Adipose tissue (tissue), 3 donors: ENCODE results near the gene MYPOP. TPM values are rescaled to one million over a fixed set of nuclear protein-coding genes. Genes with fewer than 3 reads are reported as not detected.
"Not testable (repeated sequence)": the region's sequence is repeated elsewhere in the genome, so short reads cannot be mapped to it uniquely, and the experiment has no call there.

Experiments used
- H3K27ac ChIP-seq: one replicate; pipeline ENCODE4 v1.5.1; 2013; ENCODE audit warnings: low read depth, low read length
- WGBS, 3 donors: extraction: QIAGEN DNeasy Blood & Tissue Kit; methylation state at CpG; one replicate each; pipeline ENCODE4 v1.1.7; 2013; 5-methylcytosine and 5-hydroxymethylcytosine counted together
- polyA plus RNA-seq, 3 donors: library from polyadenylated mRNA; stranded (reverse); fragments of 200-250 nt; gene quantifications; one replicate each; pipeline ENCODE4 v1.2.3, GENCODE V29; 2013
- donor health status: healthy with polysubstance abuse.
- donor health status: Bipolar disorder and iron deficiency.
- donor health status: healthy.

The MYPOP gene
- polyA plus RNA-seq, 3 donors: 2.9 to 3.4 (median 3.4) TPM

DNA sequence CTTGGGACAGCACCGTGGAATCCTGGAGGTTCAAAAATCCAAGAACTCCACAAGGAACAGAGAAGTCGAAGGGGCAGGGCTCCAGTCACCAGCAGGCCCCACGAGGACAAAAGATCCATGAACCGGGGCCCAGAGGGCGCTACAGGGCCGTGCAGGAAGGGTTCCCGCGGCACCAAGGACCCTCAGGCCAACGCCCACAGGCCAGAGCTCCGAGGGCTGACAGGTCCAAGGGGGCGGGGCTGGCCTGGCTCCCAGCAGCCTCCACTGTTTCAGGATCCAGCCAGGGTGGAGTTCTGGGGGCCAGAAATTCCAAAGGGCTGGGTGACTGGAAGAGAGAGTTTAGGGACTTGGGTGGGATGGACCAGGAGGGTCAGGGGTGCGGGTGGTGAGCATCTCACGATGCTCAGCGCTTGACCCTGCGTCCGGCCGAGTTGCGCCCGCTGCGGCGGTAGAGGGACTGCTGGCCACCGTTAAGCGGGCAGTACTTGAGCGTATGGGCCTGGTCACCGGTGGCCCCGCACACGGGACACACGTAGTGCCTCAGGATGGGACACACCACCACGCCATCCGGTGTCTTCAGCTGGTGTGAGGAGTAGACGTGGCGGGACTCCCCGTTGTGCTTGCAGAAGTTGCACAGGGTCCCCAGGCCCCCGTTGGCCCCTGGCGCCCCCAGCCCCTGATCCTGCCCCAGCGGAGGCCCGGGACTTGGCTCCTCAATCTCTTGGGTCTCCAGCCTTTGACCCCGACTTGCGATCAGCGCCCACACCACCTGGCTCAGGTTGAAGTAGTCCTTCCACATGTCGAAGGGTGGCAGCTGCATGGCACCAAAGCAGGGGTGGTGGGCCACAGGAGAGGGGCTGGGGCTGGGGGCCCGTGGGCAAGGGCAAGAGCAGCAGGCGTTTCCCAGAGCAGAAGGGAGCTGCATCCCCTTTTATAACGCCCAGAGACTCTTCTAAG is 11.7 kb upstream of the MYPOP start, which contains the start of gene NANOS2:
Gene NANOS2 (minus strand): TSS at position 905 of the 957 bp plus-strand sequence. CDS start 85 bp downstream, at position 820.
- no peak within 1 kb of the TSS for H3K27ac ChIP-seq
- 56 to 64% (median 62%) methylated on average over 44 of the region's 44 CpGs for WGBS, 3 donors

DNA sequence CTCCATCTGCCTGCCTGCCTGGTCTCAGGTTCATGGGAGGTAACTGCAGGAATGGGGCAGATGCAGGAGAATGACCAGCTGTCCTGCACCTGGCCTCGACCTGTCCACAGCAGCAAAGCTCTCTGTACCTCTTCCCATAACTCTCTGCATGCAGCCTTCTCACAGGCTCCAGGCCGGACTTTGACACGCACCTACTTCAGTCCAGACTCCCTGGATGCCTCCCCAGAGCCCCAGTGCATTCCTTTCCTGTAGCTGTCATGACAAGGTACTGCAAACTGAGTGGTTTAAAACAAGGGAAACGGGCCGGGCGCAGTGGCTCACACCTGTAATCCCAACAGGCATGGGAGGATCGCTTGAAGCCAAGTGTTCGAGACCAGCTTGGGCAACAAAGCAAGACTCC is 8.9 kb upstream of the MYPOP start:
- H3K27ac ChIP-seq: no peak overlapping the region
- 62 to 77% (median 69%) methylated on average over 8 of the region's 8 CpGs for WGBS, 3 donors

DNA sequence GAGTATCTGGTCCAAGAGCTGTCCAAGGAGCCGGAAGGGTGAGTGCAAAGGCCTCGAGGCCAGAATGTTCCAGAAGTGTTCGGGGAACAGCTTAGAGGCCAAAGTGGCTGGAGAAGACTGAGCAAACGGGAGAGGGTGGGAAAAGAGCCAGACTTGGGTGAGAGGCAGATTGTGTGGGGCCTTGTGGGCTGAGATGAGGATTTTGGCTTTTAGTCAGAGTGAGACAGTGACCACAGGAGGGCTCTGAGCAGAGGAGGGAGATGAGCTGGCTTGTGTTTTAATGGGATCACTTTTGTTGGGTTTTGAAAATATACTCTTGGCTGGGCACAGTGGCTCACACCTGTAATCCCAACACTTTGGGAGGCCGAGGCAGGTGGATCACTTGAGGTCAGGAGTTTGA is 6.5 kb upstream of the MYPOP start:
- no peak overlapping the region for H3K27ac ChIP-seq
- WGBS, 3 donors: 66 to 78% (median 72%) methylated on average over 5 of the region's 5 CpGs

DNA sequence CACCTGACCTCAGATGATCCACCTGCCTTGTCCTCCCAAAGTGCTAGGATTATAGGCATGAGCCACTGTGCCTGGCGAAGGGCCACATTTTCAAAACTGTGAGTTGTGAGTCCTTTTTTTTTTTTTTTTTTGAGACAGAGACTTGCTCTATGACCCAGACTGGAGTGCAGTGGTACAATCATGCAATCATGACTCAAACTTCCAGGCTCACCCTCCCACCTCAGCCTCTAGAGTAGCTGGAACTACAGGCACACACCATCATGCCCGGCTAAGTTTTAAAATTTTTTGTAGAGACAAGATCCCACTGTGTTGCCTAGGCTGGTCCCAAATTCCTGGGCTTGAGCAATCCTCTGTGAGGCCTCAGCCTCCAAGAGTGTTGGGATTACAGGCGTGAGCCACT is 3.8 kb upstream of the MYPOP start:
- no peak overlapping the region for H3K27ac ChIP-seq
- WGBS, 3 donors: 81 to 90% (median 88%) methylated on average over 3 of the region's 3 CpGs

DNA sequence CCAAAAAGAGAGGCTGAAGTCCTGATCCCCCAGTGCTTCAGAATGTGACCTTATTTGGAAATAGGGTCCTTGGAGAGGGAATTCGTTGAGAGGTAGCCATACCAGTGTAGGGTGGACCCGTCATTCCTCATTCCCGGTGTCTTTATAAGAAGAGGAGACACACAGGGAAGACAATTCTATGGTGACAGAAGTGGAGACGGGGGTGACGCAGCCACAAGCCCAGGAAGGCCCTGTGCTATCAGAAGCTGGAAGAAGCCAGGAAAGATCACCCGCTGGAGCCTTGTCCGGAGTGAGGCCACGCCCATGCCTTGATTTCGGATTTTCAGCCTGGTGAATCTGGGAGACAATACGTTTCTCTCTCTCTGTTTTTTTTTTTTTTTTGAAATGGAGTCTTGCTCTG is 2.6 kb upstream of the MYPOP start:
- H3K27ac ChIP-seq: no peak overlapping the region
- 81 to 83% (median 81%) methylated on average over 10 of the region's 10 CpGs for WGBS, 3 donors

DNA sequence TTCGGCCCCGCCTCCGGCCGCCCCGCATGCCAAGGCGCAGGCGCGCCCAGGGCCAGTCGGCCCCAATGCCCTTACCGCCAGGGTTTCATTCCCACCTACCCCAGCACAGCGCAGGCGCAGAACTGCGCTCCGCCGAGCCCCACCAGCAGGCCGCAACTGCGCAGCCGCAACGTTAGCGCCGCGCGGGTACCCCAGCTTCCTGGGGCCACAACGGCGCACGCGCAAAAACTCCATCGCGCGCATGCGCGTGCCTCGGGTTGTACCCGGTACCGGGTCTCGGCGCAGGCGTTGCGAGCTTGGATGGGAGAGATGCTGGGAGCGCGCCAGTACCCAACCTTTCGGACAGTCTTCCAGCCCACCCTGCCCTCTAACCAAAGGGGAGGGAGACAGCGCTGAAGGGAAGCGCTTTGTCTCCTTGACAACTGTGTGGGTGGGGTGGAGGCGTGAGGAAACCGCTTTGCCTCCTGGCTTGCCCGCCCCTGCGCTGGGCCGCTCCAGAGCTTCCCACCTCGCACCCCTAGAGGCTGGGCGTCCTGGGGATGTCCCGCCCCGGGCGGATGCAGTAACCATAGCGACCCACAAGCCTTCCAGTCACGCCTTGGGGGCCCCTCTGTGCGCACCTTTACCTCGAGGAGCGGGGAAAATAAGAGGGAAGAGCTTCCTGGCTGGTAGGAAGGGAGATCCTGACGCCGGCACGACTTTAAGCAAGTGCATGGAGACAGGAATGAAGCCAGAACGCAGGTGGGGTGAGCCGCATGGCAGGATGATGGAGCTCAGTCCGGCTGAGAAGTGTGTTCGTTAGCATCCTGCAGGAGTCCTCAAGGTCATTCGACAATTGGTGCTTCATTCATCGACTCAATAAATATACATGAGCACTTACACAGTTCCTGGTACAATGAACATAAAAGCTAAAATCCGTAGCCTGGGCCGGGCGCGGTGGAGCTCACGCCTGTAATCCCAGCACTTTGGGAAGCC is 525 bp upstream of the MYPOP start:
- 1 to 2% (median 2%) methylated on average over 69 to 73 of the region's 73 CpGs for WGBS, 3 donors
- no peak overlapping the region for H3K27ac ChIP-seq

DNA sequence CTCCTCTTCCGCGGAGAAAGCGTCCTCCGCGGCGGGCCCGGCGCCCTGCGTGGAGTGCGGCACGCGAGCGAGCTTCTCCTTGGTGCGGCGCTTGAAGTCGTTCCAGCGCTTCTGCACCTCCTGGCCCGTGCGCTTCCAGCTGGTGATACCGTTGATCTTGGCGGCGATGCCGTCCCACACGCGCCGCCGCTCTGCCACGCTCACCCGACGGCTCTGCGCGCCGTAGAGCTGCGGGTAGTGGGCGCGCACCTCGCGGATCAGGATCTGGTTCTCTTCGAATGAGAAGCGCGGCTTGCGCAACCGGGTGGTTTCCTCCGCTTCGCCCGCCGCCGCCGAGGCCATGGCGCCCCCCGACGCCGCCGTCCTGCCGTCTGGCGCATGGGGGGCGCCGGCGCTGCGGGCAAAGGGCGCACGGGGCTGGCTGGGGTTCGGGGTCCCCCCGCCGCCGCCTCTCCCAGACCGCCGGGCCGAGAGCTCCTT is 941 bp downstream of the MYPOP start:
- H3K27ac ChIP-seq: no peak overlapping the region
- 7 to 13% (median 11%) methylated on average over 47 to 69 of the region's 69 CpGs for WGBS, 3 donors

DNA sequence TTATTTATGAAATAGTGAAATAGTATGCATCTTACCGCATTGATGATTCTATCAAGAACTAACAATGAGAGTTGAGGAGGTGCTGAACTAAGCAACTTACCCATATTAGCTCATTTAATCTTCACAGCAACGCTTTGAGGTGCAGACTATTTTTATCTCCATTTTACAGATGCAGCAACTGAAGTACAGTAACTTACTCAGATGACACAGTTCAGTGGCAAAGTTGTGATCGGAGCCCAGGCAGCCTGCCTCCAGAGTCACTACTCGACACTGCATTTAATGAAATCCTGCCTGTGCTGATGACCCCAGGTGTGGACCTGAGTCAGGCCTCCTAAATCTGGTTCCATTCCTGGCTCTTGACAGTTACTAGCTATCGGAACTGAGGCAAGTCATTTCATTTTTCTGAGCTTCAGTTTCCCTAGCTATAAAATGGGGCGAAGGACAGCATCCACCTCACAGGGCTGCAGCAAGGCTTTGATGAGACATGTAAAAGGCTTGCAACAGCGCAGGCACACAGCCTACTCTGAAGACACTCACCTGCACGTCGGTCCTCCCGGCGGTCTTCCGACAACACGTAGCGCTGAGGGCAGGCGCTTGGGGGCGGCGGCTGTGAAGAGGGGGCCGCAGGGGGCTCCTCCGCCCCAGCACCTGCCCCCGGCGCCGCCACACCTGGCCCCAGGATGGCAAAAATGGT is 1.5 kb downstream of the MYPOP start:
- 60 to 75% (median 70%) methylated on average over 22 of the region's 22 CpGs for WGBS, 3 donors

DNA sequence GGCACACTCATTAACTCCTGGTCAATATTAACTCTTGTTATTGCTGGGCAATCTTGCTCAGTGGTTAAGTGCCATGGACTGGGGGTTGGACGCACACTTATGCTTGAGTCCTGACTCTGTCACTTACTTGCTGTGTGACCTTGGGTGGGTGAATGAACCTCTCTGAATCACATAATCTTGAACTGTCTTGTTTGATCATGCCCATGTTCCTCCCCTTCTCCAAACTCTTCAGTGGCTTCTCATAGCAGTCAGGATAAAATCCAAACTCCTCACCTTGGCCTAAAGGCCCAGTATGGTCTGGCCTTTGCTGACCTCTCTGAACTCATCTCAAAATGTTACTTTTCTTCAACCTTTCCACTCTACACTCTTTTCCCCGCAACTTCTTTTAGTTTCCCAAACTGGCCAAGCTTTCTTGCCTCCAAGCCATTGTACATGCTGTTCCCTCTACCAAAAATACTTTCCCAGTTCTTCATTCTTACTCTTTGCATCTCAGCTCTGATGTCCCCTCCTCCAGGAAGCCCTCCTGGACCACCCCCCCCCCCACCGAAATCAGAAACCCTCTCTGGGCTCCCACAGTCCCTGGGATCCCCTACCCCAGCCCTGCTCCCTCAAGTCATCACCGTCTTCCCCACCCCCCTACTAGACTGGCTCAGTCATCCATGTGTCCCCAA is 2.4 kb downstream of the MYPOP start:
- no peak overlapping the region for H3K27ac ChIP-seq
- 88 to 98% (median 97%) methylated on average over 4 of the region's 4 CpGs for WGBS, 3 donors

More for the DNA sequence above, 1.5 kb downstream of the MYPOP start:
- no peak overlapping the region for H3K27ac ChIP-seq

DNA sequence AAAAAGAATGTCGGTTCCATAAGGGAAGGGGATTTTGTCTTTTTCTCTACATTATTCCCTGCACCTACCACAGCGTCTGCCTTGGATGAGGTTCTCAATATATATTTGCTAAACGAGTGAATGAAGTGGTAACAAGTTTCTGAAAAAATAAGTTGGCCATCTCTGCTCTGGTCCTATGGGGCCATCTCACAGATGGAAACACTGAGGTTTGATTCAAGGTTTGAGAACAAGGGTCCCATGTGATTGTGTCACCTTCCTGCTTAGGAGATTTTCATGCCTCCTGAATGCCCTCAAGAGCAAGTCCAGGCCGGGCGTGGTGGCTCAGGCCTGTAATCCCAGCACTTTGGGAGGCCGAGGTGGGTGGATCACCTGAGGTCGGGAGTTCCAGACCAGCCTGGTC is 3.2 kb downstream of the MYPOP start:
- WGBS, 3 donors: 87 to 93% (median 92%) methylated on average over 6 to 7 of the region's 7 CpGs
- H3K27ac ChIP-seq: no peak overlapping the region

DNA sequence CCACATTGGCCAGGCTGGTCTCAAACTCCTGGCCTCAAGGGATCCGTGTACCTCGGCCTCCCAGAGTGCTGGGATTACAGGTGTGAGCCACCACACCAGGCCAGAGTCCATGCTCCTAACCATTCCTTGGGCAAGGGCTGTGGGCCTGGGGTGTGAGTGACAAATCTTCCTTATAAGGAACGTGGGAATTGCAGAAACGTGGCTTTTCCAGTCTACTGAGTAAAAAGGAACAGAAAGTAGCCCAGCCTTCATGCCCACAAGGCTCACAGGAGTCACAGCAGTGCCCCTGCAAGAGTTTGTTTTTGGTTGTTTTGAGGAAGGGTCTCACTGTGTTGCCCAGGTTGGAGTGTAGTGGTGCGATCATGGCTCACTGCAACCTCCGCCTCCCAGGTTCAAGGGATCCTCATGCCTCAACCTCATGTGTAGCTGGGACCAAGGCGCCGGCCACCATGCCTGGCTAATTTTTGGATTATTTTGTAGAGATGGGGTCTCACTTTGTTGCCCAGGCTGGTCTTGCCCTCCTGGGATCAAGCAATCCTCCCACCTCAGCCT is 5.1 kb downstream of the MYPOP start:
- WGBS, 3 donors: 89 to 92% (median 92%) methylated on average over 8 of the region's 8 CpGs
- H3K27ac ChIP-seq: no peak overlapping the region

DNA sequence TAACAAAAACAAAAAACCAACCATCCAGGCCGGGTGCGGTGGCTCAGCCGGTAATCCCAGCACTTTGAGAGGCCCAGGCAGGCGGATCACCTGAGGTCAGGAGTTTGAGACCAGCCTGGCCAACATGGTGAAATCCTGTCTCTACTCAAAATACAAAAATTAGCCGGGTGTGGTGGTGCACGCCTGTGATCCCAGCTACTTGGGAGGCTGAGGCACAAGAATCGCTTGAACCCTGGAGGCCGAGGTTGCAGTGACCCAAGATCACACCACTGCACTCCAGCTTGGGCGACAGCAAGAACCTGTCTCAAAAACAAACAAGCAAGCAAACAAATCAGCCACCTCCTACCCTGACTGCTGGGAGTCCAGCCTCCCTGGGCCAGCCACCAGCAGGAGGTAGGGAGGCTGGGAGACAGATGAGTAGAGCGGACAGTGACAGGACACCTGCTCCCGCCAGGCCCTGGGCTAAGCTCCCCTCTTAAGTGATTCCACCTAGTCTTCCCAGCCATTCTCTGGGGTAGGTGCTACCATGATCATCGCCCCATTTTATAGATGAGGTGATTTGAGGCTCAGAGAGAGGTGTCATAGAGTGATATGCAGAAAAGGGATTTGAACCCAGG is 6.3 kb downstream of the MYPOP start:
- not testable (repeated sequence) for H3K27ac ChIP-seq
- WGBS, 3 donors: 92 to 96% (median 94%) methylated on average over 12 of the region's 12 CpGs

DNA sequence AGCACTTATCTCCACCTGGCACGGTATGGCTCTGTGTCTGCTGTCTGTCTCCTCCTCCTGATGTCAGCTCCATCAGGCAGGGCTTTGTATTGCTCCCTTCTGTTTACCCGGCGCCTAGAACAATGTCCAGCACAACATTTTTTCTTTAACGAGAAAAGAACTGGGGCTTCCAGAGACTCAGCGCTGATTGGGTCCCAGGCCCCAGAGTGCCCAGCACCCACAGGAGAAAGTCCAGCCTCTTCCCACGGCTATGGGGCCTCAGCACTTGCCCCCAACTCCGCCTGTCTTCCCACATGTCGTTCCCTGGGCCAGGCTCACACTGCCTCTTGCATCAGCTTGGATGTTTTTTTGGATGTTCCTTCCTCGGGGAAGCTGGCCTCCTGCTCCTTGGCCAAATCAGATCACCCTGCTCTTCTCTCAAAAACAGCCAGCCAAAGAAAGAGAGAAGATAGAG is 6.9 kb downstream of the MYPOP start:
- 77 to 88% (median 77%) methylated on average over 9 of the region's 9 CpGs for WGBS, 3 donors
- H3K27ac ChIP-seq: no peak overlapping the region

DNA sequence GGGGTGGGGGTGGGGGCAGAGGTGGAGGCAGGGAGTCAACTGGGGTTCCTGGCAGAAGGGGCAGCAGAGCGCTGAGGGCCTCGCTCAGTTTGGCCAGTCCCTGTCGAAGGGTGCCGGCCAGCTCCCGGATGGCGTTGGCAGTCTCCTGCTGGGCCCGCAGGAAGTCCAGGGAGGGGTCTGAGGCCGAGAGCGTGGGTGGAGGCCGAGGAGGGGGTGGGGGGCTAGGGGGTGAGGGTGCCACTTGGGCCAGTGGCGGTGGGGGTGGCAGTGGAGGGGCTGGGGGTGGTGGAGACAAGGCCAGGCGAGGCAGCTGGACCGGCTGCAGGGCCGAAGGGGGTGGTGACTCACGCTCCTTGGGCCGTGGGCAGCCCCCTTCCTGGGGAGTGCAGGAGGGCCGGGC is 11.5 kb downstream of the MYPOP start:
- 86 to 96% (median 88%) methylated on average over 11 to 17 of the region's 17 CpGs for WGBS, 3 donors

DNA sequence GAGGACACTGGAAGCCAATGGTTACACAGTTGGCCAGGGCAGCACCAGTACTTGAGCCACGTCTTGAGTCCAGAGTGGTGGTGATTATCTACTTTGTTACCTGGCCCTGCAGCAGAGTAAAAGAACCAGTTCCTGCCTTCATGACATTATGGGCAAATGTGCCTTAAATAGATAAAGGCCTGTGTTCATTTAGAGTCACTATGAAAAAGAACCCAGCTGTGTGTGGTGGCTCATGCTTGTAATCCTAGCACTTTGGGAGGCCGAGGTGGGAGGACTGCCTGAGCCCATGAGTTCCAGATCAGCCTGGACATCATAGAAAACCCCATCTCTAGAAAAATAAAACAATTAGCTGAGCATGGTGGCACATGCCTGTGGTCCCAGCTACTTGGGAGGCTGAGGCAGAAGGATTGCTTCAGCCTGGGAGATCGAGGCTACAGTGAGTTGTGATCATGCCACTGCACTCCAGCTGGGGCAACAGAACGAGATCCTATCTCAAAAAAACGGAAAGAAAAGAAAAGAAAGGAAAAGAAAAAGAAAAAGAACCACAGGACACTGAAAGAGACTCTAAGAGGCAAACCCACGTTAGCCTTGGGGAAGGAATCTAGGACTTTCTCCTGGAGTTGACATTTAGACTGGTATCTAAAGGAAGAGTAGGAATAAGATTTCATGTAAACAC is 13.1 kb downstream of the MYPOP start:
- WGBS, 3 donors: 62 to 76% (median 76%) methylated on average over 6 of the region's 6 CpGs
- H3K27ac ChIP-seq: no peak overlapping the region

More for the DNA sequence above, 11.5 kb downstream of the MYPOP start:
- no peak overlapping the region for H3K27ac ChIP-seq

DNA sequence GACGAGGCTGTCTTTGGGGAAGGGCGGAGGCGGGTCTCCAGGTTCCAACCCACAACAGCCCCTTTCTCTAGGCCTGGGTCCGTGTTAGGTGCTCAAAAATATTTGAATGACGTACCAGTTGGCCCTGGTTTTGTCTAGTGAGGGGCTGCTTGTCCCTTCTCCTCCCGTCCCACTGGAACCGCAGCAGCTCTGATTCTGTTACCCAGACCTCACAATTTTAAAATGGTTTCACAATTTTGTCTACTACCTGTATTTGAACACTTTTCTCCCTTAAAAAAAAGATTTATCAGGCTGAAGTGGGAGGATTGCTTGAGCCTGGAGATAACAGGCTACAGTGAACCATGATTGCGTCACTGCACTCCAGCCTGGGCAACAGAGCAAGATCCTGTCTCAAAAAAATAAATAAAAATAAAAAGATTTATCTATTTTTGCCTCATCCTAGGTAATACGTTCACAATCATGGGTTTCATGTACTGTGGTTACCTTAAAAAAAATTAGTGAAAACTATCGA is 15.2 kb downstream of the MYPOP start:
- H3K27ac ChIP-seq: no peak overlapping the region
- WGBS, 3 donors: 37 to 55% (median 43%) methylated on average over 10 of the region's 10 CpGs
